HG03442 (cell line): ENCODE results near the gene GALK1.

Experiments
- ATAC-seq: cut with Tn5 transposase; IDR thresholded peaks from one replicate; pipeline ENCODE4 v1.9.1; 2021; ENCODE audit warnings: mild to moderate bottlenecking, moderate library complexity; ENCODE audit not compliant: unreplicated experiment

The GALK1 gene

DNA sequence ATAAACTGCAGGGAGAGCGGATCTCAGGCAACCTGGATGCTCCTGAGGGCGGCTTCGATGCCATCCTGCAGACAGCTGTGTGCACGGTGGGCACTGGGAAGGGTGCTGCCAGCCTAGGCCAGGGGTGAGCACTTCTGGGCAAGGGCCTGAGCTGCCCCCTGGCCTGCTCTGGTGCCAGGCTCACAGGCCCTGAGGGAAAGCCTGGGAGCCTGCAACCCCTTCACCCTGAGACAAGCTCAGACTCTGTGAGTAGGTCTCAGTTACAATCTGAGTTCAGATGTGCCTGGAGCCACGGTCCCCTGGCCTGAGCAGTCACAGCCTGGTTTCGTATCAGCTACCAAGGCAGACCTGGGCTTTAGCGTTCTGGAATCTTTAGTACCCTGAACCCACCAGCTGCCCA is 35.6 kb downstream of the GALK1 start:
- no peak for ATAC-seq

DNA sequence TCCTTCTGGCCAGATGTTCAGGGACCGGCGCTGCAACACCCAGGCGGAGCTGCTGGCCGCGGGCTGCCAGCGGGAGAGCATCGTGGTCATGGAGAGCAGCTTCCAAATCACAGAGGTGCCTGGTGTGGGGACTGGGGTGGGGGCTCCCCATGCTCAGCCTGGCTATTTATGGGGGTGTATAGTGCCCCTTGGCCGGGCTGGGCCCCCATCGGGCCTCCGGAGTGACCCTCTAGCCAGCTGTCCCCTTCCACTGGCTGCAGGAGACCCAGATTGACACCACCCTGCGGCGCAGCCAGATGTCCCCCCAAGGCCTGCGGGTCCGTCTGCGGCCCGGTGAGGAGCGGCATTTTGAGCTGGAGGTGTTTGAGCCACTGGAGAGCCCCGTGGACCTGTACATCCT is 37.6 kb downstream of the GALK1 start:
- no peak for ATAC-seq

DNA sequence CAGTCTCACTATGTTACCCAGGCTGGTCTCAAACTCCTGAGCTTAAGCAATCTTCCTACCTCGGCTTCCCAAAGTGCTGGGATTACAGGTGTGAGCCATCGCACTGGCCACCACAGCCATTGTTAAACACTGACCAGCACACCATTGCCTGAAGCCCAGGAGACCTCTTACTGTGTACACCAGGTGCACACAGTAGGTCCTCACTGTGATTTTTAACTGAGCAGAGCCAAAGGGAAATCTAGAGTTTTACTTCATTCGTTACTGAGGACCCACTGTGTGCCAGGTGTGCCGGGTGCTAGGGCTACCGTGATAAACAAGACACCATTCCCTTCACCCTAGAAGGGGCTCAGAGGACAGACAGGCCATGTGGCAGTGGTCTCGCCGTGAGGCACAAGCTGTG is 39.5 kb downstream of the GALK1 start:
- ATAC-seq = no peak

DNA sequence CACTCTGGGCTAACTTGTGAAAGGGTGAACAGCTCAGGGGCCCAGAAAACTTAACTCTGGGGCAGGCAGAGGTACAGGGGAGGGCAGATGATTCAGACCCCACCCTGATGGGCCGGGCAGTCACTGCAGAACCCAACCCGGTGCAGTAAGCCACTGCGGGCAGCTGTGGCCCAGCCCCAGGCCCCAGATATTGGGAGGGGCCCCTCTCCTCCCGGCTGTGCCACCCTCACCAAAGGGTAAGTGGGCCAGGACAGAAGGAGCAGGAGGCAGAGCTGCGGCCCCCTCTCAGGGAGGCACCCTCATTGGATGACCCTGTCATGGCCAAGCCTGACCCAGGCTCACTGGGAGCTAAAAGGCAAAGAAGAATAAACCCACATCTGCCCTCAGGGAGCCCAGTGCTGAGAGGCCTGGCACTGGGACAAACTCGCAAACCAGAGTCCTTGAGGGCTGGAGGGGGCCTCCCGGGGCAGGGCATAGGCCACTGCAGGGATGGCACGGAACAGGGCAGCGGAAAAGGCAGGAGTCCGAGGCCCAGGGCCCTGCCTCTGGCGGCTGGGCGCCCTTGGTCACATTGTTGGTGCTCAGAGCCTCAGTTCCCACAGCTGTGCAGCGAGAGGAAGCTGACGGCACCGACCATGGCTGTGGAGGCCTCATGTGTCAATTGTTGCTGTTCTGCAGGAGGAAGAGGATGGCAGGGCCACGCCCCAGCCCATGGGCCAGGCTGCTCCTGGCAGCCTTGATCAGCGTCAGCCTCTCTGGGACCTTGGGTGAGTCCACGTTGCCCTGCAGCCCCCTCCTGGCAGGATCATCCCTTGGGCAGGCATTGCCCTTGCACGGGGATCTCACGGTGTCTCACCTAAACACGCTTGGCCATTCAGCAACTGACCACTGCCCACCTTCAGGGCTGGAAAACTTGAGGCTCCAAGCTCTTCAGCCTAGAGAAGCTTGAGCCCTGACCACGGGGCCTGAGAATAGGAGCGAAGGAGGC is 40.7 kb downstream of the GALK1 start:
- no peak for ATAC-seq

DNA sequence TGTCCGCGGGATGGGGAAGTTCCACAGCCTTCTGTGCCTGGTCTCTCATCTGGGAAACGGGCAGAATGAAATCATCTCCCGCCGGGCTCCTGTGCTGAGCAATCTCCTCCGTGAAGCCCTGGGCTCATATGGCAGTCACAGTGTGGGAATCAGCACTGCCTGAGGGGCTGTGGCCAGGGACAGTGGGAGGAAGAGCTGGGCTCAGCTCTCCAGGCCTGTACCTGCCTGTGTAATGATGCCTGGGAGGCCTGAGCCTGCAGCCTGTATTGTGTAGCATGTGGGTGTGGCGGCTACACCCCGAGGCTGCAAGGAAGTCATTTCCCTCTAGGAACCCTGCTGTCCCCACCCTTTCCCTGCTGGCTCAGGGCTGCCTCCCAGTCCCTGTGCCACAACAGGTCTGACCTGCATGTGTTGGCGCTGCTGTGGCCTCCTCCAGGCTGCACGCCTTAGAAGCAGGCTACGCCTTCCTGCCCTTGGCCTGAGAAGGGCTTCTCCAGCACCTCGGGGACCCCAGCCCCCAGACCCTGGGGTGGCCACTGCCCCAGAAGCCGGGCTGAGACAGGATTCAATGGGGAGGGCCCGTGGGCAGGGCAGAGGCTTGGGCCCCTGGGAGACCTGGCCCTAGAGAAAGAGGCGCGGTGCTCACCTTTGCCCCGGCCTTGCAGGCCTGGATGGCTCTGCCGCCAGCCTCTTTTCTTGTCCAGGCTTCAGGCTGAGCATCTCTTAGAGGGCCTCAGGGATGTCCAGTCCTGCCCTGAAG is 41.6 kb downstream of the GALK1 start:
- ATAC-seq = no peak

GRCh38 chr17:75722542-75723095 is 42.4 kb downstream of the GALK1 start:
- no peak for ATAC-seq

GRCh38 chr17:75722076-75722475 is 42.9 kb downstream of the GALK1 start:
- ATAC-seq = no peak

- ATAC-seq = no peak
Measured at GRCh38 chr17:75721463-75722011, 43.5 kb downstream of the GALK1 start.

- no peak for ATAC-seq
Measured at GRCh38 chr17:75720656-75721462, 44.1 kb downstream of the GALK1 start, which contains the start of gene ITGB4. Gene ITGB4, plus strand, starts transcription at chr17:75721459. Its CDS starts 3,245 bp downstream, at chr17:75724704.

GRCh38 chr17:75719732-75720131 is 45.3 kb downstream of the GALK1 start:
- ATAC-seq = no peak

DNA sequence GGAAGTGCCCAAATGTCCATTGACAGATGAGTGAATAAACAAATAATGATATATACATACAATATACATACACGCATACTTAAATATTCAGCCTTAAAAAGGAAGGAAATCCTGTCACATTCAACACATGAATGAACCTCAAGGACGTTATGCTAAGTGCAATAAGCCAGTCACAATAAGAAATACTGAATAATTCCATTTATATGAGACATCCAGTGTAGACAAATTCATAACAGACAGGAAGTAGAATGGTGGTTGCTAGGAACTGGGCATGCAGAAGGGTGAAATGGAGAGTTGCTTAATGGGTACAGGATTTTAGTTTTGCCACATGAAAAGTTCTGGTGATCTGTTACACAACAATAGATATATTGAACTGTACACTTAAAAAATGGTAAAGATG is 52.5 kb downstream of the GALK1 start:
- ATAC-seq = no peak
